ENCODE measurements around the gene FANCC. TPM values are rescaled to one million over a fixed set of nuclear protein-coding genes. Genes with fewer than 3 reads are reported as not detected.
"Not testable (repeated sequence)": the region's sequence is repeated elsewhere in the genome, so short reads cannot be mapped to it uniquely, and the experiment has no call there.

Gene FANCC
- total and polyA plus RNA-seq, 2 donors = 4.1 to 4.8 TPM

DNA sequence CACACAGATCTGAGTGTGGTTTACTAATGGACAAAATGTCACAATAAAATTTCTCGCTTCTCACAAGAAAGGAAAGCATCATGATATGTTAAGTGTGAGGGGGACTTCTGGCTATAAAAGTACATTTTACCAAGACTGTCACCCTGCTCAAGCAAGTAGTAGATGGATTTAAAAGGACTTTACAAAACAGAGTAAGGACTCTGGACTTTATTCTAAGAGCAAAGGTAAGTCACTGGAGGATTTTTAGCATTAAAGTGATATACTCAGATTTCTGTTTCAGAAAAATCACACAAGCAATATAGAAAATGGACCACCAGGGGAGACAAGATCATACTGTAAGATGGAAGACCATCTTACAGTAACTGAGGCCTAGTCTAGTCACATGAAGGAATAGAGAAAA lies 19.7 kb downstream of the FANCC start:
- H3K4me3 ChIP-seq (ENCODE audit: low read length in 2 of 2) = no peak overlapping the region
- H3K4me1 ChIP-seq (ENCODE audit: control insufficient read depth in 2 of 2, insufficient read depth in 2 of 2, low read length in 2 of 2) = no peaks in the 10 kb centered on the region
- 96% methylated on average over 1 of the region's 1 CpG for WGBS
- no peak overlapping the region for H3K27ac ChIP-seq (ENCODE audit: low read depth in 1 of 2, low read length in 1 of 2)
- H3K27me3 ChIP-seq (ENCODE audit: control insufficient read depth in 2 of 2, insufficient read depth in 1 of 2, low read length in 1 of 2) = no peaks in the 10 kb centered on the region
- DNase-seq (ENCODE audit: low read depth in 6 of 9, low spot score in 9 of 9) = no peak
- H3K9me3 ChIP-seq (ENCODE audit: control insufficient read depth in 2 of 2, insufficient read depth in 1 of 2, low read length in 1 of 2) = no peaks in the 10 kb centered on the region
- no peaks in the 10 kb centered on the region for H3K36me3 ChIP-seq (ENCODE audit: control insufficient read depth in 2 of 2, insufficient read depth in 2 of 2, low read length in 1 of 2)

DNA sequence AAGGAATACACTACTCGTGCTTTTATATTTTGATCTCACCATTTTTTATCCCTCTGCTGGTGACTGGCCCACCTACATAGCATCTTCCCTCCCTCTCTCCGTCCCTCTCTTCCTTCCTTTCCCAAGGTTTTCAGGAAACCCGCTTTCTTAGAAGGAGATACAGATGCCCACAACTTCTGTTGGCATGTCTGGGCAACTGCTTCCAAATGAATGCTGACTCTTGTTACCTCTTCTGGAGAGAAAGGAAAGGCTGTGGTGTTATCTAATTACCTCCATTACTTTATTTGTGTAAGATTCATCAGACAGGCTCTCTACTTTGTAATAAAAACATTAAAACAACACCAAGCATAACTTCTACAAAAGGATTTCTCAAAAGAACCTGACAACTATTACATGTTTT lies 20.2 kb downstream of the FANCC start:
- Histone ChIP-seq H3K27ac (ENCODE audit: low read depth in 1 of 2, low read length in 1 of 2) (no peak overlapping the region), H3K27me3 (ENCODE audit: control insufficient read depth in 2 of 2, insufficient read depth in 1 of 2, low read length in 1 of 2) (no peaks in the 10 kb centered on the region), H3K9me3 (ENCODE audit: control insufficient read depth in 2 of 2, insufficient read depth in 1 of 2, low read length in 1 of 2) (no peaks in the 10 kb centered on the region), H3K4me3 (ENCODE audit: low read length in 2 of 2) (no peak overlapping the region), H3K36me3 (ENCODE audit: control insufficient read depth in 2 of 2, insufficient read depth in 2 of 2, low read length in 1 of 2) (peaks cover 0 to 4% of the 10 kb centered on the region in 2 donors), H3K4me1 (ENCODE audit: control insufficient read depth in 2 of 2, insufficient read depth in 2 of 2, low read length in 2 of 2) (no peaks in the 10 kb centered on the region)
- 93% methylated on average over 3 of the region's 3 CpGs for WGBS
- no peak for DNase-seq (ENCODE audit: low read depth in 6 of 9, low spot score in 9 of 9)

GRCh38 chr9:95296761-95297160 lies 20.7 kb downstream of the FANCC start:
- peaks cover 0 to 5% of the 10 kb centered on the region in 2 donors for H3K36me3 ChIP-seq (ENCODE audit: control insufficient read depth in 2 of 2, insufficient read depth in 2 of 2, low read length in 1 of 2)
- no peaks in the 10 kb centered on the region for H3K9me3 ChIP-seq (ENCODE audit: control insufficient read depth in 2 of 2, insufficient read depth in 1 of 2, low read length in 1 of 2)
- H3K27ac ChIP-seq (ENCODE audit: low read depth in 1 of 2, low read length in 1 of 2) = no peak overlapping the region
- 100% methylated on average over 1 of the region's 1 CpG for WGBS
- DNase-seq (ENCODE audit: low read depth in 6 of 9, low spot score in 9 of 9) = no peak
- no peaks in the 10 kb centered on the region for H3K27me3 ChIP-seq (ENCODE audit: control insufficient read depth in 2 of 2, insufficient read depth in 1 of 2, low read length in 1 of 2)
- no peaks in the 10 kb centered on the region for H3K4me1 ChIP-seq (ENCODE audit: control insufficient read depth in 2 of 2, insufficient read depth in 2 of 2, low read length in 2 of 2)
- no peak overlapping the region for H3K4me3 ChIP-seq (ENCODE audit: low read length in 2 of 2)

- not testable (repeated sequence) for DNase-seq (ENCODE audit: low read depth in 6 of 9, low spot score in 9 of 9); H3K27me3 ChIP-seq (ENCODE audit: control insufficient read depth in 2 of 2, insufficient read depth in 1 of 2, low read length in 1 of 2); H3K27ac ChIP-seq (ENCODE audit: low read depth in 1 of 2, low read length in 1 of 2); H3K9me3 ChIP-seq (ENCODE audit: control insufficient read depth in 2 of 2, insufficient read depth in 1 of 2, low read length in 1 of 2); H3K4me3 ChIP-seq (ENCODE audit: low read length in 2 of 2); H3K36me3 ChIP-seq (ENCODE audit: control insufficient read depth in 2 of 2, insufficient read depth in 2 of 2, low read length in 1 of 2); H3K4me1 ChIP-seq (ENCODE audit: control insufficient read depth in 2 of 2, insufficient read depth in 2 of 2, low read length in 2 of 2)
- WGBS = 98% methylated on average over 6 of the region's 6 CpGs
Measured at GRCh38 chr9:95293296-95293695, 24.2 kb downstream of the FANCC start.

DNA sequence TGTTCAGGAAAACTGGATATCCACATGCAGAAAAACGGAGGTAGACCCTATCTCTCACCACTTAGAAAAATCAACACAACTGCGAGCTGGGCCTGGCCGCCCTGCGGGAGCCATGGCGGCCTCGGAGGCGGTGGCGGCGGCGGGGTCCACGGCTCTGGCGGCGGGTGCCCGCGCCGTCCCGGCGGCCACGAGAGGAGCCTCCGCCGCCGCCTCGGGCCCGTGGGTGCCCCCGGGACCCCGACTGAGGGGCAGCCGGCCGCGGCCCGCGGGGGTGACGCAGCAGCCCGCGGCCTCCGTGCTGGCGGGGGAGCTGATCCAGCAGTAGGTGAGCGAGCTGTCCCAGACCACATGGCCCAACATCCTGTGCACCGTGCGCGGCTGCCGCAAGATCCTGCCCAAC lies 25.3 kb downstream of the FANCC start:
- 98% methylated on average over 41 of the region's 41 CpGs for WGBS
- no peak overlapping the region for H3K4me3 ChIP-seq (ENCODE audit: low read length in 2 of 2)
- no peak overlapping the region for H3K27ac ChIP-seq (ENCODE audit: low read depth in 1 of 2, low read length in 1 of 2)
- no peaks in the 10 kb centered on the region for H3K9me3 ChIP-seq (ENCODE audit: control insufficient read depth in 2 of 2, insufficient read depth in 1 of 2, low read length in 1 of 2)
- H3K4me1 ChIP-seq (ENCODE audit: control insufficient read depth in 2 of 2, insufficient read depth in 2 of 2, low read length in 2 of 2) = no peaks in the 10 kb centered on the region
- H3K36me3 ChIP-seq (ENCODE audit: control insufficient read depth in 2 of 2, insufficient read depth in 2 of 2, low read length in 1 of 2) = peaks cover 0 to 5% of the 10 kb centered on the region in 2 donors
- no peaks in the 10 kb centered on the region for H3K27me3 ChIP-seq (ENCODE audit: control insufficient read depth in 2 of 2, insufficient read depth in 1 of 2, low read length in 1 of 2)
- DNase-seq (ENCODE audit: low read depth in 6 of 9, low spot score in 9 of 9) = no peak

DNA sequence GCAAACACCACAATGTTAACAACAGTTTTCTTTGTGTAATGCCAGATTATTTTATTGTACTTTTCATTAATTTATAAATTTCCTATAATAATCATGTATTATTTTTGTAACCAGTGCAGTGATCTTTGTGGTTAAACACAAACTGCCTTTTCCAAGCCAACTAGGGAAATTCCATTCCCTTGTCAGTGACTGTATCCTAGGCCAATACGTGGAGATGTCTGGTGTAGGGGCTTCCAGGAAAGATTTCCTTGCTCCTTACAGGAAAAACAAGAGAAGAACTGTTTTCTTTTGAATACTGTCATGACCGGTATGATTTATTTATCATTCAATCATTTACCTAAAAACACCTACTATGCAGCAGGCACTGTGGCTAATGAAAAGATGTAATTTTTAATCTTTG lies 31.4 kb downstream of the FANCC start:
- DNase-seq (ENCODE audit: low read depth in 6 of 9, low spot score in 9 of 9) = no peak
- no peak overlapping the region for H3K27ac ChIP-seq (ENCODE audit: low read depth in 1 of 2, low read length in 1 of 2)
- H3K36me3 ChIP-seq (ENCODE audit: control insufficient read depth in 2 of 2, insufficient read depth in 2 of 2, low read length in 1 of 2) = no peaks in the 10 kb centered on the region
- H3K4me3 ChIP-seq (ENCODE audit: low read length in 2 of 2) = no peak overlapping the region
- no peaks in the 10 kb centered on the region for H3K27me3 ChIP-seq (ENCODE audit: control insufficient read depth in 2 of 2, insufficient read depth in 1 of 2, low read length in 1 of 2)
- H3K9me3 ChIP-seq (ENCODE audit: control insufficient read depth in 2 of 2, insufficient read depth in 1 of 2, low read length in 1 of 2) = no peaks in the 10 kb centered on the region
- 93% methylated on average over 2 of the region's 2 CpGs for WGBS
- no peaks in the 10 kb centered on the region for H3K4me1 ChIP-seq (ENCODE audit: control insufficient read depth in 2 of 2, insufficient read depth in 2 of 2, low read length in 2 of 2)

DNA sequence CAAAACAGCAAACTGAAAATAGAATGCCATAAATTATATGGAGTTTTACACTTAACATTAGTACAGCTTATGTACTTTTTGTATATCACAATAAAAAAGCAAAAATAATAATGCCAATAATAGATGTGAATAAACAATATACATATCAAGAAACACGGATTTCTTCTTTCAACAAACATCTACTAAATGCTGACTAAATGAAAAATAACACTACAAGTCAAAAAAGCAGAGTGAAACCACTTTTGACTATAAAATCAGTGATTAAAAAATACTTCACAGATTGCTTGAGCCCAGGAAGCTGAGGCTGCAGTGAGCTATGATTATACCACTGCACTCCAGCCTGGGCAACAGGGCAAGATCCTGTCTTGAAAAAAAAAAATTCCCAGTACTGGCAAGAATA lies 32.2 kb downstream of the FANCC start:
- no peaks in the 10 kb centered on the region for H3K36me3 ChIP-seq (ENCODE audit: control insufficient read depth in 2 of 2, insufficient read depth in 2 of 2, low read length in 1 of 2)
- no peak overlapping the region for H3K4me3 ChIP-seq (ENCODE audit: low read length in 2 of 2)
- no peaks in the 10 kb centered on the region for H3K27me3 ChIP-seq (ENCODE audit: control insufficient read depth in 2 of 2, insufficient read depth in 1 of 2, low read length in 1 of 2)
- no peaks in the 10 kb centered on the region for H3K9me3 ChIP-seq (ENCODE audit: control insufficient read depth in 2 of 2, insufficient read depth in 1 of 2, low read length in 1 of 2)
- no peak overlapping the region for H3K27ac ChIP-seq (ENCODE audit: low read depth in 1 of 2, low read length in 1 of 2)
- WGBS = 94% methylated on average over 1 of the region's 1 CpG
- no peak for DNase-seq (ENCODE audit: low read depth in 6 of 9, low spot score in 9 of 9)
- H3K4me1 ChIP-seq (ENCODE audit: control insufficient read depth in 2 of 2, insufficient read depth in 2 of 2, low read length in 2 of 2) = no peaks in the 10 kb centered on the region

GRCh38 chr9:95284162-95285080 lies 33.1 kb downstream of the FANCC start:
- H3K4me3 ChIP-seq (ENCODE audit: low read length in 2 of 2) = no peak overlapping the region
- no peaks in the 10 kb centered on the region for H3K4me1 ChIP-seq (ENCODE audit: control insufficient read depth in 2 of 2, insufficient read depth in 2 of 2, low read length in 2 of 2)
- H3K9me3 ChIP-seq (ENCODE audit: control insufficient read depth in 2 of 2, insufficient read depth in 1 of 2, low read length in 1 of 2) = peaks cover 0 to 4% of the 10 kb centered on the region in 2 donors
- 97% methylated on average over 9 of the region's 9 CpGs for WGBS
- H3K27ac ChIP-seq (ENCODE audit: low read depth in 1 of 2, low read length in 1 of 2) = no peak overlapping the region
- no peaks in the 10 kb centered on the region for H3K36me3 ChIP-seq (ENCODE audit: control insufficient read depth in 2 of 2, insufficient read depth in 2 of 2, low read length in 1 of 2)
- no peaks in the 10 kb centered on the region for H3K27me3 ChIP-seq (ENCODE audit: control insufficient read depth in 2 of 2, insufficient read depth in 1 of 2, low read length in 1 of 2)
- no peak for DNase-seq (ENCODE audit: low read depth in 6 of 9, low spot score in 9 of 9)

DNA sequence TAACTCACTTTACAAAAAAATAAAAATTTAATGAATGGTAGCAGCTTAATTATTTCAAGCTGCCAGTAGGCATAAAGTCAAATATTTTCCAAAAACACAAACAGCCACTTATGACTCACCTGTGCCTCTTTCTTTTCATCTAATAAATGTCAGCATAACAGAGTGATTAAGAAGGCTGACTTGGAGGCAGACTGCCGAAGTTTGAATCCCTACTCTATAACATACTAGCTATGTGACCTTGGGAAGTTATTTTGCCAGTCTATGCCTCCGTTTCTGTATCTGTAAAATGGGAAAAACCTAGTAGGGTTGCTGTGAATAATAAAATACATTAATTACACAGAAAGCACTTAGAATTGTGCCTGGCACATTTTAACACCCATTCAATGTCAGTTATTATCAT lies 33.8 kb downstream of the FANCC start:
- peaks cover 0 to 7% of the 10 kb centered on the region in 2 donors for H3K9me3 ChIP-seq (ENCODE audit: control insufficient read depth in 2 of 2, insufficient read depth in 1 of 2, low read length in 1 of 2)
- no peaks in the 10 kb centered on the region for H3K36me3 ChIP-seq (ENCODE audit: control insufficient read depth in 2 of 2, insufficient read depth in 2 of 2, low read length in 1 of 2)
- 96% methylated on average over 2 of the region's 2 CpGs for WGBS
- H3K27me3 ChIP-seq (ENCODE audit: control insufficient read depth in 2 of 2, insufficient read depth in 1 of 2, low read length in 1 of 2) = no peaks in the 10 kb centered on the region
- no peak overlapping the region for H3K4me3 ChIP-seq (ENCODE audit: low read length in 2 of 2)
- H3K27ac ChIP-seq (ENCODE audit: low read depth in 1 of 2, low read length in 1 of 2) = no peak overlapping the region
- no peaks in the 10 kb centered on the region for H3K4me1 ChIP-seq (ENCODE audit: control insufficient read depth in 2 of 2, insufficient read depth in 2 of 2, low read length in 2 of 2)
- DNase-seq (ENCODE audit: low read depth in 6 of 9, low spot score in 9 of 9) = no peak
